GM12878 (cell line): ENCODE measurements around the gene FMO3. TPM values are rescaled to one million over a fixed set of nuclear protein-coding genes. Genes with fewer than 3 reads are reported as not detected.

Experiments
- ATAC-seq: fragments of 200-7000 bp; cut with Tn5 transposase; 3 replicates; pipeline ENCODE4 v1.9.1; 2020; ENCODE audit warnings: mild to moderate bottlenecking, moderate library complexity
- BruUV-seq: library from RNA; stranded (reverse); fragments of 400-500 nt; replicated peaks from 2 replicates; lab custom pipeline; 2021; lab: Mats Ljungman, UMichigan
- CTCF ChIA-PET: fragments of 300-600 bp; sonication (Branson Sonifier 250); formaldehyde crosslinking; extraction: SDS; loops from one replicate; lab custom pipeline; 2021; ENCODE audit warnings: inconsistent platforms; lab: Yijun Ruan, JAX
- POLR2A ChIA-PET: fragments of 350-600 bp; formaldehyde crosslinking; extraction: SDS; loops from one replicate; lab custom pipeline; 2021; ENCODE audit warnings: inconsistent platforms; lab: Charles Lee
- RAD21 ChIA-PET: fragments of 300-600 bp; sonication (Branson Sonifier 250); formaldehyde crosslinking; loops from one replicate; lab custom pipeline; 2023; ENCODE audit warnings: antibody characterized with exemption; ENCODE audit not compliant: unreplicated experiment; lab: Charles Lee
- SMC1A ChIA-PET: fragments of 300-600 bp; sonication (Branson Sonifier 250); formaldehyde crosslinking; loops from one replicate; lab custom pipeline; 2023; ENCODE audit not compliant: unreplicated experiment, uncharacterized antibody; lab: Charles Lee
- DNase-seq: peaks from one replicate; pipeline ENCODE4 v3.0.0-alpha.2; 2011; ENCODE audit warnings: low read depth, low spot score
- FAIRE-seq: peaks from 3 replicates; lab custom pipeline; 2011; peaks lifted over from hg19 to GRCh38; lab: Jason Lieb, UNC
- H2AFZ ChIP-seq: 2 replicates; pipeline ENCODE4 v1.6.0; 2011; ENCODE audit warnings: low read depth, low read length, control low read depth; ENCODE audit not compliant: control insufficient read depth
- H3K27ac ChIP-seq: 2 replicates; pipeline ENCODE4 v1.5.1; 2011; ENCODE audit warnings: control low read depth; ENCODE audit not compliant: control insufficient read depth, insufficient read depth
- H3K27me3 ChIP-seq, 2 experiments: replicated peaks in 1 of 2; 2 replicates each; pipeline versions ENCODE4 v1.6.0 to v1.6.1; 2011; ENCODE audit warnings: low read length in 1 of 2; ENCODE audit not compliant: control insufficient read depth in 2 of 2, insufficient read depth in 2 of 2
- H3K36me3 ChIP-seq, 2 experiments: 2 replicates each; pipeline ENCODE4 v1.5.1; 2011; ENCODE audit warnings: low read length in 1 of 2; ENCODE audit not compliant: control insufficient read depth in 2 of 2, insufficient read depth in 2 of 2
- H3K4me1 ChIP-seq: 2 replicates; pipeline ENCODE4 v1.6.1; 2011; ENCODE audit warnings: mild to moderate bottlenecking, low read length, moderate library complexity, mixed read lengths; ENCODE audit not compliant: control insufficient read depth, insufficient read depth
- H3K4me2 ChIP-seq: 2 replicates; pipeline ENCODE4 v1.6.0; 2011; ENCODE audit warnings: control low read depth; ENCODE audit not compliant: control insufficient read depth, insufficient read depth
- H3K4me3 ChIP-seq: fragments of 200-600 bp; sonication (generic); 2 replicates; pipeline ENCODE4 v1.5.1; 2016
- H3K79me2 ChIP-seq: 2 replicates; pipeline ENCODE4 v1.6.0; 2011; ENCODE audit warnings: low read length; ENCODE audit not compliant: control insufficient read depth, insufficient read depth
- H3K9ac ChIP-seq: 2 replicates; pipeline ENCODE4 v1.8.0; 2011; ENCODE audit warnings: low read length, control low read depth, mixed read lengths; ENCODE audit not compliant: control insufficient read depth, insufficient read depth
- H3K9me3 ChIP-seq: replicated peaks from 3 replicates; pipeline ENCODE4 v1.5.1; 2011; ENCODE audit warnings: mild to moderate bottlenecking, low read length; ENCODE audit not compliant: control insufficient read depth, insufficient read depth
- H4K20me1 ChIP-seq: 2 replicates; pipeline ENCODE4 v1.6.0; 2011; ENCODE audit not compliant: control insufficient read depth, insufficient read depth
- CTCF ChIP-seq, 3 experiments: IDR thresholded peaks in 2 of 3; conservative IDR thresholded peaks in 1 of 3; 2 replicates each; pipeline ENCODE4 v1.5.1; 2011; ENCODE audit warnings: low read depth in 3 of 3, low read length in 3 of 3, mild to moderate bottlenecking in 3 of 3, control low read depth in 2 of 3, moderate library complexity in 2 of 3, inconsistent platforms in 1 of 3, mixed read lengths in 1 of 3; ENCODE audit not compliant: control insufficient read depth in 2 of 3, insufficient read depth in 1 of 3; ENCODE audit errors: extremely low read depth in 1 of 3
- RELB ChIP-seq: fragments of 450-650 bp; IDR thresholded peaks from 2 replicates; pipeline ENCODE4 v1.6.1; 2017; ENCODE audit warnings: low read depth, mild to moderate bottlenecking, moderate library complexity
- TCF7 ChIP-seq: IDR thresholded peaks from 2 replicates; pipeline ENCODE4 v1.6.1; 2014; ENCODE audit warnings: antibody characterized with exemption, borderline replicate concordance
- WGBS: methylation state at CpG from one replicate; pipeline ENCODE4 v1.1.6; 2016; ENCODE audit warnings: low lambda C conversion rate; ENCODE audit not compliant: insufficient replicate concordance, insufficient coverage; ENCODE audit errors: missing lambda C conversion rate; 5-methylcytosine and 5-hydroxymethylcytosine counted together
- in situ Hi-C: fragments of 300-500 bp; cut with MboI; formaldehyde crosslinking; loops from 9 replicates; pipeline ENCODE4 v1.14.3; 2018; ENCODE audit warnings: mixed read lengths
- intact Hi-C: fragments of 100-400 bp; cut with micrococcal nuclease; formaldehyde crosslinking; loops from one replicate; pipeline ENCODE4 v1.14.2; 2022; ENCODE audit not compliant: unreplicated experiment
- polyA plus RNA-seq, 11 experiments: library from polyadenylated mRNA; depleted of rRNA in 4 of 11; unstranded in 6 of 11; stranded (reverse) in 5 of 11; fragments of >200 nt; fragmentation: Nextera tagmentation in 4 of 11; fragmentation: Illumina TruSeq in 1 of 11; extraction: Ambion mirVana in 4 of 11; extraction: Trizol in 1 of 11; gene quantifications; 1 replicate in 1 of 11; 2 replicates in 10 of 11; pipeline versions ENCODE4 v1.2.1 to v1.2.3, GENCODE V29; 2011 to 2016; ENCODE audit warnings: inconsistent platforms in 2 of 11, missing spikeins in 2 of 11, low read depth in 1 of 11
- total RNA-seq, 4 experiments: library from RNA; depleted of rRNA in 3 of 4; stranded (reverse); fragments of >200 nt in 3 of 4; fragmentation: Illumina TruSeq in 1 of 4; extraction: Trizol in 1 of 4; gene quantifications; 2 replicates each; pipeline versions ENCODE4 v1.2.1 to v1.2.3, GENCODE V29; 2013 to 2021

The FMO3 gene
- total and polyA plus RNA-seq, 10 of the 15 experiments (the other 5 are each of a cell fraction or from before 2014, with no cell fraction given) = 0.08 to 0.10 TPM; not detected in 8

GRCh38 chr1:171110621-171111326, 20.1 kb downstream of the FMO3 start:
- Histone ChIP-seq H3K27me3 (no peaks in the 10 kb centered on the region), H3K4me1 (no peaks in the 10 kb centered on the region), H3K79me2 (no peaks in the 10 kb centered on the region)
- TF ChIP-seq TCF7 = no peak
- no peak for TF ChIP-seq CTCF (IDR thresholded peaks at IDR 0.05 in 2 of 3, conservative IDR thresholded peaks at IDR 0.05 in 1 of 3; ENCODE audit: control insufficient read depth in 2 of 3, extremely low read depth in 1 of 3, insufficient read depth in 1 of 3, low read depth in 3 of 3, low read length in 3 of 3)
- TF ChIP-seq RELB = no peak
- TF ChIP-seq, all 136 proteins: peak for 0
- ChIA-PET SMC1A (no interaction called here), RAD21 (no interaction called here), CTCF (no interaction called here), POLR2A (no interaction called here)
- ATAC-seq (no peak), FAIRE-seq (no peak), DNase-seq (no peak)
- Histone ChIP-seq H3K36me3 (no peaks in the 10 kb centered on the region), H4K20me1 (no peaks in the 10 kb centered on the region), H3K9ac (no peak overlapping the region), H2AFZ (no peak overlapping the region), H3K9me3 (no peaks in the 10 kb centered on the region), H3K4me3 (no peak overlapping the region), H3K27ac (no peak overlapping the region), H3K4me2 (no peak overlapping the region)
- WGBS = 14% methylated on average over 7 of the region's 7 CpGs
- BruUV-seq = no TSS peak
- intact Hi-C loops (no loop called here), in situ Hi-C loops (no loop called here)
